ENCODE data around the gene FRG1. TPM values are rescaled to one million over a fixed set of nuclear protein-coding genes. Genes with fewer than 3 reads are reported as not detected.
"Not testable (repeated sequence)": the region's sequence is repeated elsewhere in the genome, so short reads cannot be mapped to it uniquely, and the experiment has no call there.

The FRG1 gene
- polyA plus RNA-seq, 1 of the 3 experiments (the other 2 are of a cell fraction), result 12.4 TPM

- Histone ChIP-seq H3K4me1 (ENCODE audit: control insufficient read depth in 1 of 2, insufficient read depth in 2 of 2, low read depth in 1 of 2, low read length in 1 of 2) (no peaks in the 10 kb centered on the region; a peak in 1 of 4 replicates), H3K9ac (no peak overlapping the region), H3F3A (replicated peaks; ENCODE audit: insufficient read depth) (no peaks in the 10 kb centered on the region), H3K9me3 (no peaks in the 10 kb centered on the region; the same call in 1 of the 2 replicates), H2AFZ (ENCODE audit: low read depth) (no peak overlapping the region), H3K27ac (ENCODE audit: low read depth in 2 of 2, low read length in 1 of 2) (no peak overlapping the region), H4K20me1 (ENCODE audit: insufficient read depth) (no peaks in the 10 kb centered on the region), H3K4me3 (ENCODE audit: low read depth in 2 of 2, low read length in 1 of 2) (no peak overlapping the region), H3K79me2 (ENCODE audit: insufficient read depth) (no peaks in the 10 kb centered on the region), H3K9me2 (no peaks in the 10 kb centered on the region), H3K27me3 (ENCODE audit: insufficient read depth) (no peaks in the 10 kb centered on the region; the same call in 1 of the 2 replicates), H3K4me2 (no peak overlapping the region), H3K36me3 (replicated peaks in 1 of 2; ENCODE audit: control insufficient read depth in 1 of 2, insufficient read depth in 2 of 2, low read length in 1 of 2) (no peaks in the 10 kb centered on the region)
- no peak for DNase-seq
- 22% methylated on average over 8 of the region's 10 CpGs for WGBS (ENCODE audit: low lambda C conversion rate)
- TF ChIP-seq, protein P1, sequence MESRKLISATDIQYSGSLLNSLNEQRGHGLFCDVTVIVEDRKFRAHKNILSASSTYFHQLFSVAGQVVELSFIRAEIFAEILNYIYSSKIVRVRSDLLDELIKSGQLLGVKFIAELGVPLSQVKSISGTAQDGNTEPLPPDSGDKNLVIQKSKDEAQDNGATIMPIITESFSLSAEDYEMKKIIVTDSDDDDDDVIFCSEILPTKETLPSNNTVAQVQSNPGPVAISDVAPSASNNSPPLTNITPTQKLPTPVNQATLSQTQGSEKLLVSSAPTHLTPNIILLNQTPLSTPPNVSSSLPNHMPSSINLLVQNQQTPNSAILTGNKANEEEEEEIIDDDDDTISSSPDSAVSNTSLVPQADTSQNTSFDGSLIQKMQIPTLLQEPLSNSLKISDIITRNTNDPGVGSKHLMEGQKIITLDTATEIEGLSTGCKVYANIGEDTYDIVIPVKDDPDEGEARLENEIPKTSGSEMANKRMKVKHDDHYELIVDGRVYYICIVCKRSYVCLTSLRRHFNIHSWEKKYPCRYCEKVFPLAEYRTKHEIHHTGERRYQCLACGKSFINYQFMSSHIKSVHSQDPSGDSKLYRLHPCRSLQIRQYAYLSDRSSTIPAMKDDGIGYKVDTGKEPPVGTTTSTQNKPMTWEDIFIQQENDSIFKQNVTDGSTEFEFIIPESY (IDR thresholded peaks at IDR 0.05; ENCODE audit: borderline replicate concordance, low read depth), result no peak
- no peak for TF ChIP-seq POLR2AphosphoS5 (IDR thresholded peaks at IDR 0.05; ENCODE audit: low read depth, low read length)
- TF ChIP-seq TCF12 (IDR thresholded peaks at IDR 0.05), result no peak
- POLR2A ChIA-PET, result no interaction called here
- CTCF ChIA-PET, result no interaction called here
Observed at GRCh38 chr4:189979196-189980047, 38.8 kb downstream of the FRG1 start.

- H3K9ac ChIP-seq; H3K4me2 ChIP-seq; CTCF ChIA-PET; H3K9me2 ChIP-seq; DNase-seq; H3K9me3 ChIP-seq; H4K20me1 ChIP-seq (ENCODE audit: insufficient read depth); H3K4me1 ChIP-seq (ENCODE audit: control insufficient read depth in 1 of 2, insufficient read depth in 2 of 2, low read depth in 1 of 2, low read length in 1 of 2); H3K27ac ChIP-seq (ENCODE audit: low read depth in 2 of 2, low read length in 1 of 2); H3F3A ChIP-seq (replicated peaks; ENCODE audit: insufficient read depth); POLR2A ChIA-PET; H3K4me3 ChIP-seq (ENCODE audit: low read depth in 2 of 2, low read length in 1 of 2); H3K27me3 ChIP-seq (ENCODE audit: insufficient read depth); H3K36me3 ChIP-seq (replicated peaks in 1 of 2; ENCODE audit: control insufficient read depth in 1 of 2, insufficient read depth in 2 of 2, low read length in 1 of 2); H2AFZ ChIP-seq (ENCODE audit: low read depth); H3K79me2 ChIP-seq (ENCODE audit: insufficient read depth): not testable (repeated sequence)
- 47% methylated on average over 2 of the region's 2 CpGs for WGBS (ENCODE audit: low lambda C conversion rate)
Observed at GRCh38 chr4:189980292-189980691, 39.6 kb downstream of the FRG1 start.

GRCh38 chr4:189981970-189982369 lies 41.3 kb downstream of the FRG1 start:
- 60% methylated on average over 3 of the region's 8 CpGs for WGBS (ENCODE audit: low lambda C conversion rate)
- no peak overlapping the region for H2AFZ ChIP-seq (ENCODE audit: low read depth)
- no peak for TF ChIP-seq FOXM1 (IDR thresholded peaks at IDR 0.05; ENCODE audit: low read depth)
- no peak for TF ChIP-seq MXI1 (IDR thresholded peaks at IDR 0.05; ENCODE audit: low read depth, low read length)
- no peak for TF ChIP-seq RFX5 (IDR thresholded peaks at IDR 0.05; ENCODE audit: low read length)
- no peak for TF ChIP-seq FOXJ3 (CRISPR knock-in tag; IDR thresholded peaks at IDR 0.05)
- TF ChIP-seq, protein P2, sequence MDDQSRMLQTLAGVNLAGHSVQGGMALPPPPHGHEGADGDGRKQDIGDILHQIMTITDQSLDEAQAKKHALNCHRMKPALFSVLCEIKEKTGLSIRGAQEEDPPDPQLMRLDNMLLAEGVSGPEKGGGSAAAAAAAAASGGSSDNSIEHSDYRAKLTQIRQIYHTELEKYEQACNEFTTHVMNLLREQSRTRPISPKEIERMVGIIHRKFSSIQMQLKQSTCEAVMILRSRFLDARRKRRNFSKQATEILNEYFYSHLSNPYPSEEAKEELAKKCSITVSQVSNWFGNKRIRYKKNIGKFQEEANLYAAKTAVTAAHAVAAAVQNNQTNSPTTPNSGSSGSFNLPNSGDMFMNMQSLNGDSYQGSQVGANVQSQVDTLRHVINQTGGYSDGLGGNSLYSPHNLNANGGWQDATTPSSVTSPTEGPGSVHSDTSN (IDR thresholded peaks at IDR 0.05), result no peak
- TF ChIP-seq RCOR1 (IDR thresholded peaks at IDR 0.05; ENCODE audit: low read length), result no peak
- no peak for TF ChIP-seq JUND (IDR thresholded peaks at IDR 0.05)
- no peak for TF ChIP-seq NFIC (IDR thresholded peaks at IDR 0.05; ENCODE audit: borderline replicate concordance)
- TF ChIP-seq MAX (IDR thresholded peaks at IDR 0.05; ENCODE audit: low read depth), result no peak
- TF ChIP-seq RXRA (IDR thresholded peaks at IDR 0.05; ENCODE audit: borderline replicate concordance, low read depth), result no peak
- TF ChIP-seq TAF1 (IDR thresholded peaks at IDR 0.05; ENCODE audit: borderline replicate concordance, low read depth, low read length), result no peak
- TF ChIP-seq, protein P3, sequence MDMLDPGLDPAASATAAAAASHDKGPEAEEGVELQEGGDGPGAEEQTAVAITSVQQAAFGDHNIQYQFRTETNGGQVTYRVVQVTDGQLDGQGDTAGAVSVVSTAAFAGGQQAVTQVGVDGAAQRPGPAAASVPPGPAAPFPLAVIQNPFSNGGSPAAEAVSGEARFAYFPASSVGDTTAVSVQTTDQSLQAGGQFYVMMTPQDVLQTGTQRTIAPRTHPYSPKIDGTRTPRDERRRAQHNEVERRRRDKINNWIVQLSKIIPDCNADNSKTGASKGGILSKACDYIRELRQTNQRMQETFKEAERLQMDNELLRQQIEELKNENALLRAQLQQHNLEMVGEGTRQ (IDR thresholded peaks at IDR 0.05; ENCODE audit: borderline replicate concordance, low read depth, low read length), result no peak
- TF ChIP-seq MEF2A (IDR thresholded peaks at IDR 0.05; ENCODE audit: borderline replicate concordance, low read depth), result no peak
- CTCF ChIA-PET, result no interaction called here
- no peaks in the 10 kb centered on the region for H3K36me3 ChIP-seq (replicated peaks in 1 of 2; ENCODE audit: control insufficient read depth in 1 of 2, insufficient read depth in 2 of 2, low read length in 1 of 2)
- no peaks in the 10 kb centered on the region for H3F3A ChIP-seq (replicated peaks; ENCODE audit: insufficient read depth)
- no peak for DNase-seq
- H3K4me3 ChIP-seq (ENCODE audit: low read depth in 2 of 2, low read length in 1 of 2), result no peak overlapping the region
- no peak overlapping the region for H3K4me2 ChIP-seq
- no peaks in the 10 kb centered on the region; a peak in 1 of 4 replicates for H3K4me1 ChIP-seq (ENCODE audit: control insufficient read depth in 1 of 2, insufficient read depth in 2 of 2, low read depth in 1 of 2, low read length in 1 of 2)
- H3K9me3 ChIP-seq, result no peaks in the 10 kb centered on the region; the same call in 1 of the 2 replicates
- POLR2A ChIA-PET, result no interaction called here
- no peaks in the 10 kb centered on the region for H3K27me3 ChIP-seq (ENCODE audit: insufficient read depth)
- H3K27ac ChIP-seq (ENCODE audit: low read depth in 2 of 2, low read length in 1 of 2), result no peak overlapping the region
- no peaks in the 10 kb centered on the region for H4K20me1 ChIP-seq (ENCODE audit: insufficient read depth)
- H3K79me2 ChIP-seq (ENCODE audit: insufficient read depth), result no peaks in the 10 kb centered on the region
- H3K9ac ChIP-seq, result no peak overlapping the region
- H3K9me2 ChIP-seq, result no peaks in the 10 kb centered on the region

All from SK-N-SH (cell line).